ENCODE results near the gene ZNF480. TPM values are rescaled to one million over a fixed set of nuclear protein-coding genes. Genes with fewer than 3 reads are reported as not detected.

Gene ZNF480
- total and polyA plus RNA-seq, 3 donors from 2014 or later: 3.3 to 4.6 (median 4.3) TPM

GRCh38 chr19:52297601-52298364 lies 814 bp downstream of the ZNF480 start:
- TF ChIP-seq, protein P1, sequence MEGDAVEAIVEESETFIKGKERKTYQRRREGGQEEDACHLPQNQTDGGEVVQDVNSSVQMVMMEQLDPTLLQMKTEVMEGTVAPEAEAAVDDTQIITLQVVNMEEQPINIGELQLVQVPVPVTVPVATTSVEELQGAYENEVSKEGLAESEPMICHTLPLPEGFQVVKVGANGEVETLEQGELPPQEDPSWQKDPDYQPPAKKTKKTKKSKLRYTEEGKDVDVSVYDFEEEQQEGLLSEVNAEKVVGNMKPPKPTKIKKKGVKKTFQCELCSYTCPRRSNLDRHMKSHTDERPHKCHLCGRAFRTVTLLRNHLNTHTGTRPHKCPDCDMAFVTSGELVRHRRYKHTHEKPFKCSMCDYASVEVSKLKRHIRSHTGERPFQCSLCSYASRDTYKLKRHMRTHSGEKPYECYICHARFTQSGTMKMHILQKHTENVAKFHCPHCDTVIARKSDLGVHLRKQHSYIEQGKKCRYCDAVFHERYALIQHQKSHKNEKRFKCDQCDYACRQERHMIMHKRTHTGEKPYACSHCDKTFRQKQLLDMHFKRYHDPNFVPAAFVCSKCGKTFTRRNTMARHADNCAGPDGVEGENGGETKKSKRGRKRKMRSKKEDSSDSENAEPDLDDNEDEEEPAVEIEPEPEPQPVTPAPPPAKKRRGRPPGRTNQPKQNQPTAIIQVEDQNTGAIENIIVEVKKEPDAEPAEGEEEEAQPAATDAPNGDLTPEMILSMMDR (IDR thresholded peaks at IDR 0.05): no peak
- no peak for TF ChIP-seq POLR2A (IDR thresholded peaks at IDR 0.05)

DNA sequence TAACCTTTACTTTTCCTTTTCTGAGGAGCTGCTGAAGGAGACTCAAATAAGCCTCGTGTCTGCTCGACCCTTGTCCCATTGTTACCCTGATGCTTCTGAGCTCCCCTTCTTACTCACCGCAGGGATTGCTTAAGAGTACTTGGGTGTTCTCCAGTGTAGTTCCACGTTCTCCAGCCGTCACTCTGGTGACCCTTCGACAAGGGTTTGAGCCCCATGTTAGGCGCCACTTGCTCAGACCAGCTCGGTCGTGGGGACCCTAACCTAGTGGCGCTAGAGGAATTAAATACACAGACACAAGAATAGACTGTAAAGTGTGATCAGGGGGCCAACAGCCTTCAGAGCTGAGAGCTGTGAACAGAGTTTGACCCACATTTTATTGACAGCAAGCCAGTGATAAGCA lies 10.3 kb downstream of the ZNF480 start:
- H3K9me3 ChIP-seq: no peaks in the 10 kb centered on the region
- no peak overlapping the region for H3K27ac ChIP-seq
- 95% methylated on average over 10 of the region's 10 CpGs for WGBS, 2 donors
- intact Hi-C loops (cut with DNase I; ENCODE audit: low total_unique reads): no loop called here
- H3K36me3 ChIP-seq (ENCODE audit: low read depth, missing control alignments): no peaks in the 10 kb centered on the region
- no peak for TF ChIP-seq POLR2A (IDR thresholded peaks at IDR 0.05)
- TF ChIP-seq, protein P1 (IDR thresholded peaks at IDR 0.05): no peak
- no peaks in the 10 kb centered on the region for H3K27me3 ChIP-seq
- H3K4me1 ChIP-seq: no peaks in the 10 kb centered on the region
- no peak overlapping the region for H3K4me3 ChIP-seq
- DNase-seq: no peak

More at GRCh38 chr19:52297601-52298364, 814 bp downstream of the ZNF480 start:
- peaks cover 10% of the 10 kb centered on the region for H3K4me1 ChIP-seq
- no peak for DNase-seq
- H3K36me3 ChIP-seq (ENCODE audit: low read depth, missing control alignments): no peaks in the 10 kb centered on the region
- H3K4me3 ChIP-seq: peak overlapping the region; percentile 65 to 84
- intact Hi-C loops (cut with DNase I; ENCODE audit: low total_unique reads): no loop called here
- H3K27ac ChIP-seq: peak overlapping the region; percentile 70 to 85
- H3K27me3 ChIP-seq: no peaks in the 10 kb centered on the region
- no peaks in the 10 kb centered on the region for H3K9me3 ChIP-seq
- 6 to 9% methylated on average over 18 of the region's 18 CpGs for WGBS, 2 donors

DNA sequence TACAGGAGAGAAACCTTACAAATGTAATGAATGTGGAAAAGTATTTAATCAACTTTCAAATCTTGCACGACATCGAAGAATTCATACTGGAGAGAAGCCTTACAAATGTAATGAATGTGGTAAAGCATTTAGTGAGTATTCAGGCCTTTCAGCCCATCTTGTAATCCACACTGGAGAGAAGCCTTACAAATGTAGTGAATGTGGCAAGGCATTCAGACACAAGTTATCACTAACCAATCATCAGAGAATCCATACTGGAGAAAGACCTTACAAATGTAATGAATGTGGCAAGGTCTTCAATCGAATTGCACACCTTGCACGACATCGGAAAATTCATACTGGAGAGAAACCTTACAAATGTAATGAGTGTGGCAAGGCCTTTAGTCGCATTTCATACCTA lies 25.5 kb downstream of the ZNF480 start:
- no peaks in the 10 kb centered on the region for H3K9me3 ChIP-seq
- H3K36me3 ChIP-seq (ENCODE audit: low read depth, missing control alignments): no peaks in the 10 kb centered on the region
- no peaks in the 10 kb centered on the region for H3K4me1 ChIP-seq
- H3K27me3 ChIP-seq: no peaks in the 10 kb centered on the region
- no peak for TF ChIP-seq POLR2A (IDR thresholded peaks at IDR 0.05)
- TF ChIP-seq, protein P1 (IDR thresholded peaks at IDR 0.05): no peak
- intact Hi-C loops (cut with DNase I; ENCODE audit: low total_unique reads): no loop called here
- no peak overlapping the region for H3K27ac ChIP-seq
- no peak for DNase-seq
- H3K4me3 ChIP-seq: no peak overlapping the region
- WGBS, 2 donors: 95% methylated on average over 6 of the region's 6 CpGs

DNA sequence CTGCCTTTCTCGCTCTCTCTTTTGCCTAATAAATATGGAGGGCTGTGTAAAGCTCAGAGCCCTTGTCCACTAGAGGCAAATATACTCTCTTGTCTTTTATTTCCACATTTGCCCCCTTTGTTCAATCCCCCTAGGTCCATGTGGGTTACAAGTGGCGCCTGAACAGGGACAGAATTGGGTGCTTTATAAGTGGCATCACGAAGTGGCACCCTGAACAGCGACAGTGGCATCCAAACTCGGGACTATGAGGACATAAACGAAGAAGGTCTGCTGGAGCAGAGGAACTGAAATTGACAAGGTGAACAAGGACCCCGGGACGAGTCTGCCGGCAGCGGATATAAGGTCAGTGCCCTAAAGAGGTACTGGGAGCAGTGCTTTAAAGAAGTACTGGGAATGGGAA lies 34.8 kb downstream of the ZNF480 start:
- Histone ChIP-seq H3K4me3 (no peak overlapping the region), H3K4me1 (no peaks in the 10 kb centered on the region), H3K27me3 (no peaks in the 10 kb centered on the region), H3K9me3 (no peaks in the 10 kb centered on the region), H3K36me3 (ENCODE audit: low read depth, missing control alignments) (no peaks in the 10 kb centered on the region), H3K27ac (no peak overlapping the region)
- intact Hi-C loops (cut with DNase I; ENCODE audit: low total_unique reads): no loop called here
- DNase-seq: no peak
- no peak for TF ChIP-seq POLR2A (IDR thresholded peaks at IDR 0.05)
- TF ChIP-seq, protein P1 (IDR thresholded peaks at IDR 0.05): no peak
- 82% methylated on average over 10 of the region's 10 CpGs for WGBS, 2 donors

- Histone ChIP-seq H3K27me3 (no peaks in the 10 kb centered on the region), H3K36me3 (ENCODE audit: low read depth, missing control alignments) (no peaks in the 10 kb centered on the region), H3K27ac (peak overlapping the region in 1 of 2 donors; percentile 80), H3K4me3 (peak overlapping the region; percentile 79 to 84), H3K9me3 (no peaks in the 10 kb centered on the region), H3K4me1 (no peaks in the 10 kb centered on the region)
- DNase-seq: no peak
- intact Hi-C loops (cut with DNase I; ENCODE audit: low total_unique reads): no loop called here
- WGBS, 2 donors: 34% methylated on average over 9 of the region's 9 CpGs
- TF ChIP-seq, protein P1 (IDR thresholded peaks at IDR 0.05): no peak
- no peak for TF ChIP-seq POLR2A (IDR thresholded peaks at IDR 0.05)
Observed at GRCh38 chr19:52335768-52336116, 38.8 kb downstream of the ZNF480 start.
